Uterus (tissue), 2 donors: ENCODE results near the gene SFXN1.

Experiments used
- CTCF ChIP-seq, 4 experiments: fragments of 200-600 bp in 2 of 4; fragments of 450-650 bp in 2 of 4; sonication (generic) in 2 of 4; IDR thresholded peaks; one replicate each; pipeline ENCODE4 v1.5.1; 2016 to 2019; ENCODE audit warnings: antibody characterized with exemption in 4 of 4, mild to moderate bottlenecking in 2 of 4, moderate library complexity in 1 of 4
- POLR2A ChIP-seq, 2 donors: fragments of 450-650 bp; IDR thresholded peaks; one replicate each; pipeline ENCODE4 v1.6.1; 2016; ENCODE audit warnings: antibody characterized with exemption in 2 of 2, mild to moderate bottlenecking in 1 of 2, moderate library complexity in 1 of 2

GRCh38 chr5:175489693-175490443 is 11.5 kb downstream of the SFXN1 start:
- TF ChIP-seq POLR2A (IDR thresholded peaks at IDR 0.05) (no peak), CTCF (IDR thresholded peaks at IDR 0.05) (no peak)
